Activated CD4-positive, alpha-beta T cell treated with anti-CD3 and anti-CD28 coated beads, Interleukin-2, amount 10 ng/mL, durations not matched to agents 24 days and 14 days (primary cell): ENCODE data around the gene SCAF4. TPM values are rescaled to one million over a fixed set of nuclear protein-coding genes. Genes with fewer than 3 reads are reported as not detected.
A peak's percentile ranks its signal among the peaks of the same experiment; 100 is the strongest.
"Not testable (repeated sequence)": the region's sequence is repeated elsewhere in the genome, so short reads cannot be mapped to it uniquely, and the experiment has no call there.

Experiments
- DNase-seq: peaks from one replicate; pipeline ENCODE4 v3.0.0; 2022
- H3K27ac Mint-ChIP-seq: one replicate; pipeline ENCODE4 v1.8.0; 2022; ENCODE audit warnings: mild to moderate bottlenecking, mixed read lengths
- H3K27me3 Mint-ChIP-seq: one replicate; pipeline ENCODE4 v1.8.0; 2022; ENCODE audit warnings: mixed read lengths
- H3K36me3 Mint-ChIP-seq: one replicate; pipeline ENCODE4 v1.8.0; 2022; ENCODE audit warnings: low read depth, mild to moderate bottlenecking, mixed read lengths
- H3K4me1 Mint-ChIP-seq: one replicate; pipeline ENCODE4 v1.8.0; 2021; ENCODE audit warnings: mixed read lengths
- H3K4me3 Mint-ChIP-seq: one replicate; pipeline ENCODE4 v1.8.0; 2022; ENCODE audit warnings: mild to moderate bottlenecking, moderate library complexity, mixed read lengths
- H3K9me3 Mint-ChIP-seq: one replicate; pipeline ENCODE4 v1.8.0; 2021; ENCODE audit warnings: mixed read lengths
- intact Hi-C: fragments of 100-400 bp; cut with micrococcal nuclease; formaldehyde crosslinking; loops from one replicate; pipeline ENCODE4 v1.15.1; 2023
- total RNA-seq: library from RNA; stranded (reverse); gene quantifications from 2 replicates; pipeline ENCODE4 v1.2.3, GENCODE V29; 2022

Gene SCAF4, protein sequence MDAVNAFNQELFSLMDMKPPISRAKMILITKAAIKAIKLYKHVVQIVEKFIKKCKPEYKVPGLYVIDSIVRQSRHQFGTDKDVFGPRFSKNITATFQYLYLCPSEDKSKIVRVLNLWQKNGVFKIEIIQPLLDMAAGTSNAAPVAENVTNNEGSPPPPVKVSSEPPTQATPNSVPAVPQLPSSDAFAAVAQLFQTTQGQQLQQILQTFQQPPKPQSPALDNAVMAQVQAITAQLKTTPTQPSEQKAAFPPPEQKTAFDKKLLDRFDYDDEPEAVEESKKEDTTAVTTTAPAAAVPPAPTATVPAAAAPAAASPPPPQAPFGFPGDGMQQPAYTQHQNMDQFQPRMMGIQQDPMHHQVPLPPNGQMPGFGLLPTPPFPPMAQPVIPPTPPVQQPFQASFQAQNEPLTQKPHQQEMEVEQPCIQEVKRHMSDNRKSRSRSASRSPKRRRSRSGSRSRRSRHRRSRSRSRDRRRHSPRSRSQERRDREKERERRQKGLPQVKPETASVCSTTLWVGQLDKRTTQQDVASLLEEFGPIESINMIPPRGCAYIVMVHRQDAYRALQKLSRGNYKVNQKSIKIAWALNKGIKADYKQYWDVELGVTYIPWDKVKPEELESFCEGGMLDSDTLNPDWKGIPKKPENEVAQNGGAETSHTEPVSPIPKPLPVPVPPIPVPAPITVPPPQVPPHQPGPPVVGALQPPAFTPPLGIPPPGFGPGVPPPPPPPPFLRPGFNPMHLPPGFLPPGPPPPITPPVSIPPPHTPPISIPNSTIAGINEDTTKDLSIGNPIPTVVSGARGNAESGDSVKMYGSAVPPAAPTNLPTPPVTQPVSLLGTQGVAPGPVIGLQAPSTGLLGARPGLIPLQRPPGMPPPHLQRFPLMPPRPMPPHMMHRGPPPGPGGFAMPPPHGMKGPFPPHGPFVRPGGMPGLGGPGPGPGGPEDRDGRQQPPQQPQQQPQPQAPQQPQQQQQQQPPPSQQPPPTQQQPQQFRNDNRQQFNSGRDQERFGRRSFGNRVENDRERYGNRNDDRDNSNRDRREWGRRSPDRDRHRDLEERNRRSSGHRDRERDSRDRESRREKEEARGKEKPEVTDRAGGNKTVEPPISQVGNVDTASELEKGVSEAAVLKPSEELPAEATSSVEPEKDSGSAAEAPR
- total RNA-seq: 65.4 and 65.7 TPM in 2 replicates

- H3K36me3 Mint-ChIP-seq: peaks cover 3% of the 10 kb centered on the region
- peak within 1 kb of the TSS; percentile 90 for H3K4me3 Mint-ChIP-seq
- peak within 1 kb of the TSS; percentile 82 for H3K27ac Mint-ChIP-seq
- no peaks in the 10 kb centered on the region for H3K27me3 Mint-ChIP-seq
- no peaks in the 10 kb centered on the region for H3K9me3 Mint-ChIP-seq
- DNase-seq: peak; percentile 94
- intact Hi-C loops: loop anchor here (1.0 to 5.0 kb wide), 3 partner anchors 73 to 600 kb away; partner anchors contain the start of gene SOD1
- H3K4me1 Mint-ChIP-seq: peaks cover 9% of the 10 kb centered on the region
Measured at GRCh38 chr21:31731857-31732596, at the start of gene SCAF4. Gene SCAF4 (minus strand): TSS chr21:31732118. CDS start chr21:31731692, 426 bp downstream.

GRCh38 chr21:31780944-31781343 is 49.0 kb upstream of the SCAF4 start:
- DNase-seq: no peak
- intact Hi-C loops: no loop called here
- Mint-ChIP-seq H3K27me3 (peaks cover 4% of the 10 kb centered on the region), H3K9me3 (no peaks in the 10 kb centered on the region), H3K36me3 (peaks cover 2% of the 10 kb centered on the region), H3K4me3 (no peak overlapping the region), H3K27ac (no peak overlapping the region), H3K4me1 (peaks cover 2% of the 10 kb centered on the region)

- Mint-ChIP-seq H3K36me3 (no peaks in the 10 kb centered on the region), H3K27me3 (peaks cover 4% of the 10 kb centered on the region), H3K27ac (no peak overlapping the region), H3K9me3 (no peaks in the 10 kb centered on the region), H3K4me3 (no peak overlapping the region), H3K4me1 (no peaks in the 10 kb centered on the region)
- DNase-seq: no peak
- intact Hi-C loops: no loop called here
Measured at GRCh38 chr21:31778546-31778945, 46.6 kb upstream of the SCAF4 start.

- no peak for DNase-seq
- Mint-ChIP-seq H3K4me1 (no peaks in the 10 kb centered on the region), H3K4me3 (no peak overlapping the region), H3K9me3 (no peaks in the 10 kb centered on the region), H3K27me3 (peaks cover 4% of the 10 kb centered on the region), H3K36me3 (no peaks in the 10 kb centered on the region), H3K27ac (no peak overlapping the region)
- intact Hi-C loops: no loop called here
Measured at GRCh38 chr21:31777857-31778256, 45.9 kb upstream of the SCAF4 start.

GRCh38 chr21:31774031-31774430 is 42.1 kb upstream of the SCAF4 start:
- intact Hi-C loops: no loop called here
- Mint-ChIP-seq H3K27ac (no peak overlapping the region), H3K36me3 (no peaks in the 10 kb centered on the region), H3K4me1 (no peaks in the 10 kb centered on the region), H3K4me3 (no peak overlapping the region), H3K27me3 (peaks cover 2% of the 10 kb centered on the region), H3K9me3 (no peaks in the 10 kb centered on the region)
- DNase-seq: no peak

DNA sequence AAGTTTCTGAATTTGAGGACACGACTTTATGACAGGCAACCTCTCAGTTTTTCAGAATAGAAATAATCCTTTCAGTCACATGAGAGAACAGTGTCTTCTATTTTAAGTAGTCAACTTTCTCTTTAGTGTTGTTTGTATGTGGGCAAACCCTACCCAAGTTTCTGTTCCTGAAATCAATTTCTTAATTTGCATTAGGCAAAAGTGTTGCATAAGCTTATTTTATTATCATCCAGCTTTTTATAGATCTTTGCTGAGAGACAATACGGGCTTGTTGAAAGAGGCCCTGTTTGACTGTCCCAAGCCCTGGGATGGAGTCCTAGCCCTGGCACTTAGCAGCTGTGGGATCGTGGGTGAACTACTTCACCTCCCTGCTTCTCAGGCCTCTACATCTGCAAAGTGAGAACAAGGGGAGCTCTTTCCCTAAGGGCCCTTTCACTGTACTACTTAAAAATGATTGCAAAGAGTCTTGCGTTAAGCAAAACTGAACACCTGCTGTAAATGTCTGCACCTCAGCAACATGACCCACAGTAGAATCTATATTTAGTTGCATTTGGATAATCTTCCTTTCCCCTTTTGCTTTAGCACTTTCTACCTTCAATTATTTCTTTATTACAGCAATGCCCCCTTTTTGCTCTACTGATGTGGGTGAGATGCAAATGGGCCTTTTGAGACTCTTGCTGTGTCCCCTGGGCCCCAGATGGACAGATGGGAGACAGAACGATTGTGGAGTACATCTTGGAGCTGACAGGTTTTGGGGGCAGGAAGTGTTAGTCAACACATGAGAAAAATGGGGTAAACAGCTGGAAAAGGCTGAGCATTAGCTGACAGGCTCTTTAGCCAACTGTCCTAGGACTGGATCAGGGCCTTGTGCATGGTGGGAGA is 41.0 kb upstream of the SCAF4 start:
- Mint-ChIP-seq H3K27me3 (peaks cover 2% of the 10 kb centered on the region), H3K27ac (no peak overlapping the region), H3K36me3 (no peaks in the 10 kb centered on the region), H3K9me3 (no peaks in the 10 kb centered on the region), H3K4me1 (no peaks in the 10 kb centered on the region), H3K4me3 (no peak overlapping the region)
- DNase-seq: no peak
- intact Hi-C loops: no loop called here

DNA sequence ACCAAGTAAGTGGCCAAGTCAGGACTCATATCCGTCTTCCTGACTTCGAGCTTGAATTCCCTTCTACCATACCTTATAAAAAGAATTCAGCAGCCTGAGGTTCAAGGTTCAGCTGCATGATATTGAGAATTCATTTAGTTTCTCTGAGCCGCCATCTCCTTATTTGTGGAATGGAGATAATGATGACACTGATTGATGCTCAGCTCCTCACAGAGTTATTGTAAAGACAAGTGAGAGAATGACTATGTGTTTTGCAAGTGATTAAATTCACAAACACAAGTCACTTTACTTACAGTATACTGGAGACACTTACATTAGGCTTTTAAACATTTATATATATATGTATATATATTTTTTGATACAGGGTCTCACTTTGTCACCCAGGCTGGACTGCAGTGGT is 39.8 kb upstream of the SCAF4 start:
- H3K36me3 Mint-ChIP-seq: no peaks in the 10 kb centered on the region
- DNase-seq: no peak
- no peak overlapping the region for H3K27ac Mint-ChIP-seq
- no peaks in the 10 kb centered on the region for H3K4me1 Mint-ChIP-seq
- intact Hi-C loops: no loop called here
- no peaks in the 10 kb centered on the region for H3K9me3 Mint-ChIP-seq
- H3K27me3 Mint-ChIP-seq: peaks cover under 1% of the 10 kb centered on the region
- H3K4me3 Mint-ChIP-seq: no peak overlapping the region

GRCh38 chr21:31768710-31769109 is 36.8 kb upstream of the SCAF4 start:
- intact Hi-C loops: no loop called here

DNA sequence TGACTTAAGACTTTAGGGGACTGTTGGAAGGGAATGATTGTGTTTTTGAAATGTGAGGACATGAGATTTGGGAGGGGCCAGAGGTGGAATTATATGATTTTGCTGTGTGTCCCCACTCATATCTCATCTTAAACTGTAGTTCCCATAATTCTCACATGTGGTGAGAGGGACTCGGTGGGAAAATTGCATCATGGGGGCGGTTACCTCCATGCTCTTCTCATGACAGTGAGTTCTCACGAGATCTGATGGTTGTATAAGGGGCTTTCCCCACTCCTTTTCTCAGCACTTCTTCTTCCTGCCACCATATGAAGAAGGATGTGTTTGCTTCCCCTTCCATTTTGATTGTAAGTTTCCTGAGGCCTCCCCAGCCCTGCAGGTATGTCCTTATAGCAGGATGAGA is 35.0 kb upstream of the SCAF4 start:
- Mint-ChIP-seq H3K4me1 (no peaks in the 10 kb centered on the region), H3K27me3 (no peaks in the 10 kb centered on the region), H3K27ac (no peak overlapping the region), H3K36me3 (no peaks in the 10 kb centered on the region), H3K4me3 (no peak overlapping the region), H3K9me3 (no peaks in the 10 kb centered on the region)
- intact Hi-C loops: no loop called here
- DNase-seq: no peak

More at GRCh38 chr21:31768710-31769109, 36.8 kb upstream of the SCAF4 start:
- H3K36me3 Mint-ChIP-seq: no peaks in the 10 kb centered on the region
- H3K4me1 Mint-ChIP-seq: no peaks in the 10 kb centered on the region
- DNase-seq: no peak
- no peaks in the 10 kb centered on the region for H3K27me3 Mint-ChIP-seq
- H3K4me3 Mint-ChIP-seq: no peak overlapping the region
- no peak overlapping the region for H3K27ac Mint-ChIP-seq
- no peaks in the 10 kb centered on the region for H3K9me3 Mint-ChIP-seq

DNA sequence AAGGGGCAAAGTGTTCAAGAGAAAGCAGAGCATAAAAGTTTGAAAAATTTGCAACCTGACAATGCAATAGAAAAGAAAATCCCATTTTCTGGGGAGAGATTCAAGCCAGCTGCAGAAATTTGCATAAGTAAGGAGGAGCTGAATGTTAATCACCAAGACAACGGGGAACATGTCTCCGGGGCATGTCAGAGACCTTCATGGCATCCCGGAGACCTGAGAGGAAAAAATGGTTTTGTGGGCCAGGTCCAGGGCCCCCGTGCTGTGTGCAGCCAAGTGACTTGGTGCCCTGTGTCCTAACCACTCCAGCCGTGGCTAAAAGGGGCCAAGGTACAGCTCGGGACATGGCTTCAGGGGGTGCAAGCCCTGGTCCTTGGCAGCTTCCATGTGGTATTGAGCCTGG is 33.9 kb upstream of the SCAF4 start:
- H3K4me3 Mint-ChIP-seq: not testable (repeated sequence)

GRCh38 chr21:31760931-31761330 is 29.0 kb upstream of the SCAF4 start:
- intact Hi-C loops: no loop called here
- Mint-ChIP-seq H3K36me3 (no peaks in the 10 kb centered on the region), H3K27me3 (peaks cover 2% of the 10 kb centered on the region), H3K4me3 (no peak overlapping the region), H3K27ac (no peak overlapping the region), H3K9me3 (no peaks in the 10 kb centered on the region), H3K4me1 (no peaks in the 10 kb centered on the region)
- DNase-seq: no peak

More for the DNA sequence above, 33.9 kb upstream of the SCAF4 start:
- intact Hi-C loops, H3K4me1 Mint-ChIP-seq, H3K27ac Mint-ChIP-seq, DNase-seq, H3K36me3 Mint-ChIP-seq, H3K9me3 Mint-ChIP-seq, H3K27me3 Mint-ChIP-seq: not testable (repeated sequence)

DNA sequence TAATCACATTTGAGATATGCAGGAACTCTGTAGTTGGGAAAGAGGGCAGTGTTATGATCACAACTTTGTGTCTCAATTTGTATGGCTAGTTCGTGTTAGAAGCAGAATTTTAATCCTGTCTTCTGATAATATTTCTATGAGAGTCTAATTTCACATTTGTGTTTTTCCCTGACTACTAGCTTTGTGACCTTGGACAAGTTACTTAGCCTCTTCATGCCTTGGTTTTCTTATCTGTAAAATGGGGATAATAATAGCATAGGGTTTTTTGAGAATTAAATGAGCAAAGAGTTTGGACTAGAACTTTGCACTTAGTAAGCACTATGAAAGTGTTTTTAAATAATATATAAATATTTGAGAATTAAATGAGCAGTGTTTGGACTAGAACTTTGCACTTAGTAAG is 24.9 kb upstream of the SCAF4 start:
- intact Hi-C loops: no loop called here
- Mint-ChIP-seq H3K4me3 (no peak overlapping the region), H3K36me3 (no peaks in the 10 kb centered on the region), H3K27ac (no peak overlapping the region), H3K4me1 (no peaks in the 10 kb centered on the region), H3K9me3 (peaks cover 4% of the 10 kb centered on the region), H3K27me3 (peaks cover 4% of the 10 kb centered on the region)
- DNase-seq: no peak
